Smooth muscle cell of the brain vasculature (primary cell): ENCODE measurements around the gene CDC7.
A peak's percentile ranks its signal among the peaks of the same experiment; 100 is the strongest.
"Not testable (repeated sequence)": the region's sequence is repeated elsewhere in the genome, so short reads cannot be mapped to it uniquely, and the experiment has no call there.

Experiments
- DNase-seq: peaks from one replicate; pipeline ENCODE4 v3.0.0-alpha.2; 2012; ENCODE audit warnings: low read depth, low spot score

CDC7 gene

DNA sequence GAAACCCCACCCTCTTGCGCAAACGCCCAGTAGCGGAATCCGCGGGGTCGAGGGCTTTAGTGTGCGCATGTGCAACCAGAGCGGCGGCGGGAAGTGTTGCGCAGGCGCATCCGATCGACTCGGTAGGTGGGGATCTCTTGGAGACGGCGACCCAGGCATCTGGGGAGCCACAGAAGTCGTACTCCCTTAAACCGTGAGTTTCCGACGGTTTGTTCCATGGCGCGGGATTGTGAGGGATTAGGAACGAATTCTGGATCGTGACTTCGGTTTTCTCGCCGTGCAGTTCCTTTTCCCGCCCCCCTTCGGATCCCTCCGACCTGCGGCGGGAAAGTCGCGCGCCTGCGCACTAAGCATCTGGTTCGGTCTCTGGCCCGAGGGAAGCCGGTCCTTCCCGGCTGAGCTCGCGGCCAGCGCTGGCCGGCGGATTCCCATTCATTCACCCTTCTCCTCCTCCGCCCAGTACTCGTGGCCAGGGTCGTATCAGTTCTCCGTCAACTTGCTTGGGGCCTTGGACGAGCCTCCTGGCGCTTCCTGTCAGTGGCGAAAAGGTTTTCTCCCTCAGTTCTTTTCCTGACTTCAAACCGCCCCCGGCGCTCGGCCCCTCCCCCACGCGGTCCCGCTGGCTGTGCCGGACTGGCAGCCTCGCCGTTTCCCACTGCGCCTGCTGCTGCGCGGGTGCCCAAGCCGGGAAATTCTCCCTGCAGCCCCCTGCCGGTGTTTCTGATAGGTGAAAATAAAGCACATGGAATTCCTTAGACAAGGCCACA is at the start of gene CDC7:
CDC7 (plus strand) TSS at position 96 of the 767 bp plus-strand sequence. CDS start 866 bp downstream, outside the sequence.
- peak; percentile 76 for DNase-seq

DNA sequence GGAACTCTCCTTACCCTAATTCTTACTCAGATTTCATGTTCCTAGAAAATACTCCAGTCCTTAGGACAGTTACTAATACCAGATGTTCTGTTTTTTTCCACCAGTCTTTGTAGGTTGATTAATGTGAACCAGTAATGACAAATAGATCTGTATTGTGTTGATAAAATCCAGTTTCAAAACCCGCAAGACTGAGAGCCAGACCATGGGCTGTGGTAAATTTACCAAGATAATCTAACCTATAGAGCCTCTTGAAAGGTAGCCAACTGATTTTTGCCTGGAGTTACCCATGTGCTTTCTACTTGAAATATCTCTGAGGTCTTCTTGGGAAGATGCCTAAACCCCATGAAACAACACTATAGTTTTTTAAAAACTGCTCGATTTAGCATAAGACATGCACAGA is 46.5 kb upstream of the CDC7 start:
- DNase-seq = no peak

- DNase-seq = no peak
Observed at GRCh38 chr1:91455334-91455733, 45.3 kb upstream of the CDC7 start.

GRCh38 chr1:91455896-91456295 is 44.8 kb upstream of the CDC7 start:
- no peak for DNase-seq

DNA sequence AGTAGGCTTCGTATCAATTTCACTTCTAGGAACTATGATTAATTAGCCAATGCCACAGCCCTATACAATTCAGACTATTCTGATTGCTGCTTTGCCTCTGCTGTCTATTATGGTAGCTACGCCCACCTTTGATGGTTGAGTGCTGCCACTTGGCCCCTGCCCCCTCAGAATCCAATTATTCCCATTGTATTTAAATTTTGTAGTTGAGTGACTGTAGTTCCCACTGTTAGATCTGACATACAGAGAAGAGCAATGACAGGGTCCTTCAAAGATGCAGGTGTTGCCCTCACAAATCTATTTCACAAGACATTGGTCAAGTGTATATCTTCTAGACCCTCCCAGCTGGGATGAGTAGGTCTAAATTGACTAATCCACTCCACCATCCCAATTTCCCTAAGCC is 35.3 kb upstream of the CDC7 start:
- DNase-seq = not testable (repeated sequence)

GRCh38 chr1:91476533-91477217 is 24.0 kb upstream of the CDC7 start:
- no peak for DNase-seq

DNA sequence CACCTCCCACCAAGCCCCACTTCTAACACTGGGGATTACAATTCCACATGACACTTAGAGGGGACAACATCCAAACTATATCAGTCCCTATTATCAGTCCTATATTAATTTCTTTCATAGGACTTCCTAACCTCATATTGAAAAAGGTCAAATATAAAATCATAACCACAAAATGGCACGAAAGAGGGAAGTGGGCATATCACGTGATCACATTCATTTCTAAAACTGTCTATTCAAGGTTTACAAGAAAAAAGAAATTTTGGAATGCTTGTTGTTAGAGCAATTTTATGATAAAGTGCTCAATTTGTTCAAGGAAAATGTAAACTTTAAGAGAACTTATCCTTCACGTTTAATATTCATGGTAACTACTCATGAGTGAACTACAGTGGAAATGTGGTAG is 13.2 kb upstream of the CDC7 start:
- no peak for DNase-seq

- DNase-seq = no peak
Observed at GRCh38 chr1:91490501-91490900, 10.2 kb upstream of the CDC7 start.

DNA sequence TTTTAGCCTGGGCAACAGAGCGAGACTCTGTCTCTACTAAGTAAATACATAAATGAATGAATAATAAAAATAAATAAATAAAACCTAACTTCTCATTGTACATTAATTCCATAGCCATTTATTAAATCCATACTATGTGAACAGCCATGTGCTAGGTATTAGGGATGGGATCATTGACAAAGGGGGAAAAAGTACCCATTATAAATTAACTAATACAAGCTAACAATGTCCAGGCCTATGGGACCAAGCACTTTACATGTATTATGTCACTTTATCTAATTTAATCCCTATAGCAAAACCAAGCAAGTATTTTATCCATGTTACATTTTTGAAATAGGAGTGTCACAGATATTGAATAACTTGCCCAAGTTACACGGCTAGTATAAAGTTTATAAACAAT is 2.6 kb upstream of the CDC7 start:
- no peak for DNase-seq

DNA sequence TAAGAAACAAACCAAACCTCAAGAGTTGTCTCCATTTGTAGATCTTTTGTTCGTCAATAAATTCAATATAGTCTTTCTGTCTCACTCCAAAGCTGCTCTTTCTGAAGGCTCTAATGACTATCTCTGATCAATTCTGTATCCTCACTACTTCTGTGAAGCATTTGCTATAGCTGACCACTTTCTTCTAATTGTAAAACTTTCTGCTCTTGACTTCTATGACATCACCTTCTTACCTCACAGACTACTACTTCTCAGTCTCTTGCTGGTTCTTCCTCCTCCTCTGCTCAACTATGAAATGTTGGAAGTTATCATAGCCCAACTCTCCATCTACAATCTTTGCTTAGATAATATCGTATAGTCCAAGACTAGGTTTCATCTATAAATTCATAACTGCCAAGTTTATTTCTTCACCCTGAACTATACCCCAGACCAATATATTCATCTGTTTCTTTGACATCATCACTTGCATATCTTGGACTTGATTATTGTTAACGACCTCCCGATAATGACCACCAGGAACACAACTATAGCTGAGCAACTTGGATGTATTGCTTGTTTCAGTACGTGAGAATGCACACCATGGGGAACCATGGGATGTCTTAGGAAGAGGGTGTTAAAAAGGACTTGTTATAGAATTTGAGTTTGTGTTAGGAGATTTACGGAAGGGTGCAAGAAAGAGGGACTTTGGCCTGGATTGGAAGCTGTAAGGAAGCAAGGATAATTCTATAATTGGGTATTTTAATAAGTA is 2.0 kb upstream of the CDC7 start:
- DNase-seq = no peak

DNA sequence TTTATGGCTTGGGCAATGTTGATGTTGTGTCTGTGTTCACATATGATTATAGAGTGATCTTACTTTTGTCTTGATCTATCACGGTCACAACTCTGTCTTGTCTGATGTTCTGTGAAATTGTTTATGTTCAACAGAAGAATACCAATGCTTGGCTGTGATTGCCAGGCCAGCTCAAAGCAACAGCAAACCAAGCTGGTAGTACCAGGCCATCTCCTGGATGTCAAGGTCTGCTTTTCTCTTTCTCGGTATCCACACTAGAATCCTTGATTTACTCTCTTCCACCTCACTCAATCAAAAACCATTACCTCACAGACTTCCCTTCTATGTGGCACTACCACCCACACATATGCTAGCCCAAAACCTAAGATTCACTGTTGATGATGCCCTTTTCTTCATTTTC is 1.3 kb upstream of the CDC7 start:
- DNase-seq = no peak

GRCh38 chr1:91499904-91500755 is 521 bp upstream of the CDC7 start:
- no peak for DNase-seq

DNA sequence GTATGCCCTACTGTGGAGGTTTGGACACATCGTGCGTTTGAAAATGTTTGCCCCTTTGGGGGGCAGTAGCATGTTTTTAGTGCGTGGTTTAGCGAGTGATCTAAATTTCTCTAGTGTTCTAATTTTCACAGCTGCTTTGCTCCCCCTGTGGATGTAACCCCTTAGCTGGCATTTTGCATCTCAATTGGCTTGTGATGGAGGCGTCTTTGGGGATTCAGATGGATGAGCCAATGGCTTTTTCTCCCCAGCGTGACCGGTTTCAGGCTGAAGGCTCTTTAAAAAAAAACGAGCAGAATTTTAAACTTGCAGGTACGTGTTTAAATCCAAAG is 836 bp downstream of the CDC7 start:
- no peak for DNase-seq

- no peak for DNase-seq
Observed at GRCh38 chr1:91501971-91502671, 1.5 kb downstream of the CDC7 start.

- no peak for DNase-seq
Observed at GRCh38 chr1:91502672-91503184, 2.1 kb downstream of the CDC7 start.

GRCh38 chr1:91503332-91503900 is 2.8 kb downstream of the CDC7 start:
- no peak for DNase-seq

GRCh38 chr1:91503975-91504530 is 3.4 kb downstream of the CDC7 start:
- no peak for DNase-seq

- no peak for DNase-seq
Observed at GRCh38 chr1:91505086-91505485, 4.4 kb downstream of the CDC7 start.

GRCh38 chr1:91506071-91506470 is 5.4 kb downstream of the CDC7 start:
- DNase-seq = no peak

- DNase-seq = no peak
Observed at GRCh38 chr1:91507328-91507727, 6.7 kb downstream of the CDC7 start.
